GM19463 (cell line): ENCODE data around the gene TXNDC5.

Experiments
- ATAC-seq: cut with Tn5 transposase; IDR thresholded peaks from one replicate; pipeline ENCODE4 v1.9.1; 2021; ENCODE audit warnings: mild to moderate bottlenecking, moderate library complexity; ENCODE audit not compliant: unreplicated experiment

Gene TXNDC5

DNA sequence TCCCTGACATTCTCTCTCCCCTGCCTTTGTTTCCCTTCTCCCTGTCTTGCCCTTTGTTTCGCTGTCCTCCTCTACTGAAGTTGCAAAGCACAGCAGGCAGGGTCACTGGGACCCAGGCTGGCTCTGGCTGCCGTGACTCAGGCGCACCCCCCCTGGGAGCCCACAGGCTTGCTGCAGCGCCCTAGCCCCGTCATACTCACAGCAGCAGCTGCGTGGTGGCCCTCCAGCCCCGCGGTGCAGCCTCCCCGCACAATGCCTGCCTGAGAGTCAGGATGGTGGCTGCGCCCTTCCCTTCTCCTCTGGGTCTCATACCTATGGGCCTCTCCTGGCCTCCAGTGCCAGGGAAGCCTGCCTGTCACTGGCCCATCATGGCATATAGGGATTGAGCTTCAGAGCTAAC, 41.7 kb downstream of the TXNDC5 start:
- no peak for ATAC-seq

DNA sequence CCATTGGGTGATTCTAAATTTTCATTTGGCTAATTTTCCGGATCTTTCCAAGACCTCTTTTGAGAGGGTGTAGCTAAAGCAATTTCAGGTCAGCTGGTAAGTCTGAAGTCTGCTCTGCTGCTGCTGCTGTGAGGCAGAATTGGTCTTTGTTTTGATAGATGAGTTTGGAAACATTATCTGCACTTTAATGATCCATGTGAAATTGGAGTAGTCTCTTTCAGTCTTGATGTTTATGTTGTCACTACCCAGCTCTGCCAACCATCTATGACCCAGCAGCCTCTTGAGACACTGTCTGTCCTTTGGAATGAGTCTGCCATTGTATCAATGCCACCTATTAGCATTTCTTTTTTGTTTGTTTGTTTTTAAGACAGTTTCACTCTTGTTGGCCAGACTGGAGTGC, 44.1 kb downstream of the TXNDC5 start:
- no peak for ATAC-seq

DNA sequence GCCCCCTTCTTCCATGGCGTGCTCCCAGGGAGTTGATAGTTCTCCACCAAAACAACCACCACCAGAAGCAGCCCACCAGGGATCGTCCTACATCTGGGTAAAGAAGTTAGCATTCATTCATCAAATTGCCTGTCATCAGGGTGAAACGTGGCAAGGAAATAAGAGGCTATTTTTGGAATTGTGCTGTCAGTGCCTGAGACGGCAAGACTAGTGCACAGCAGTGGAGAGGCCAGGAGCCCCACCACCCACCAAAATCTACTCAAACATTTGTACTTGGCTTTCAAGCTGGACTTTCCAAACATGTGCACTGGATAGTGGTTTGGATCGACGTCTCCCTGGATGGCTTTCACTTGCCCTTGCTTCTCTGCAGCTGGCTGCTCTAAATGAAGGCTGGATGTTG, 44.8 kb downstream of the TXNDC5 start:
- ATAC-seq = no peak

DNA sequence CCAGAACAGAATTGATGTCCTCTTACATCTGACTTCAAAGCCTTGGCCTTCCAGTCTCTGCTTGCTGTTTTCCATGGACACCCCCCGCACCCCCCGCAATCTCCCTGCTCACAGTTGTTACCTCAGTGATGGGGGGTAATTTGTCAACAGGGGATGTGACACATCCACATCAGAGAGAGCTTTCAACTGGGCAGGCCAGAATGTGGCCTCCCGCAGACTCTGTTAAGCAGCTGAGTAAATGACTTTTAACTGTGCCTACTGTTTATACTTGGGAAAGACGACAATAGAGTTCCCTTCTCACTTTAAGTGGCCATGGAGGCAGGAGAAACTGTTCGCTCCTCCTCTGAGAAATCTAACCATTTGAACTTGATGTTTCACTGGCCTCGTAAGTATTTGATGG, 51.0 kb downstream of the TXNDC5 start:
- ATAC-seq = no peak

DNA sequence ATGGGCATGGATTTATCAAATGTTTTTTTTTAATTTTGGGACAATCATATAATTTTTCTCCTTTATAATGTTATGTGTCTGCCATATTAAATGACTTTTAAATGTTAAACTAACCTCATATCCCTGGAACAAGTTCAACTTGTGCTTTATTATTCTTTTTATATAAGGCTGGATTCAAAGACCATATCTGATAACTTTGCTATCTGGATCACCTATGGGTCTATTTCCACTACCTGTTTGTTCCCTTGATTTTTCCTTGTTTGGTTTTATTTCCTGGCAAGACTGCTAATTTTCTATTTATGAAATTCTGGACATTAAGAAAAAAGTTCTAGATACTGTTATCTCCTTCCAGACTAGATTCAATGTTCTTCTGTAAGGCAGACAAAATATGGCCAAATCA, 58.8 kb downstream of the TXNDC5 start:
- ATAC-seq = no peak

DNA sequence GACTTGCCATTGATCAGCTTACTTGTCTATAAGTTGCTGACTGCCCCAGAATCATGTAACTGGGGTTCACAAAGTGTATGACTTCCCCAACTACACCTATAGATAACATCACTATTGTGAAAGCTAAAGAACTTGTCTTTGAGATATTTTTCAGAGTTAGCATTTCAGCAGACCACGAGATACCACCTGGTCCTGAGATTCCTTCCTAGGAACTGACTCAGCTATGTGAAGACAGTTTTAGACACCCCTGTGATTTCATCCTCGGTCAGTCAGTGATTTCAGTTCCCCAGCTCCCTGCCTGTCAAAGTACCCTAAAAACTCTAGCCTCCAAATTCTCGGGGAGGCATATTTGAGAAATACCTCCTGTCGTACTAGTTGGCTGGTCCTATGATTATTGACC, 62.4 kb downstream of the TXNDC5 start:
- ATAC-seq = no peak

DNA sequence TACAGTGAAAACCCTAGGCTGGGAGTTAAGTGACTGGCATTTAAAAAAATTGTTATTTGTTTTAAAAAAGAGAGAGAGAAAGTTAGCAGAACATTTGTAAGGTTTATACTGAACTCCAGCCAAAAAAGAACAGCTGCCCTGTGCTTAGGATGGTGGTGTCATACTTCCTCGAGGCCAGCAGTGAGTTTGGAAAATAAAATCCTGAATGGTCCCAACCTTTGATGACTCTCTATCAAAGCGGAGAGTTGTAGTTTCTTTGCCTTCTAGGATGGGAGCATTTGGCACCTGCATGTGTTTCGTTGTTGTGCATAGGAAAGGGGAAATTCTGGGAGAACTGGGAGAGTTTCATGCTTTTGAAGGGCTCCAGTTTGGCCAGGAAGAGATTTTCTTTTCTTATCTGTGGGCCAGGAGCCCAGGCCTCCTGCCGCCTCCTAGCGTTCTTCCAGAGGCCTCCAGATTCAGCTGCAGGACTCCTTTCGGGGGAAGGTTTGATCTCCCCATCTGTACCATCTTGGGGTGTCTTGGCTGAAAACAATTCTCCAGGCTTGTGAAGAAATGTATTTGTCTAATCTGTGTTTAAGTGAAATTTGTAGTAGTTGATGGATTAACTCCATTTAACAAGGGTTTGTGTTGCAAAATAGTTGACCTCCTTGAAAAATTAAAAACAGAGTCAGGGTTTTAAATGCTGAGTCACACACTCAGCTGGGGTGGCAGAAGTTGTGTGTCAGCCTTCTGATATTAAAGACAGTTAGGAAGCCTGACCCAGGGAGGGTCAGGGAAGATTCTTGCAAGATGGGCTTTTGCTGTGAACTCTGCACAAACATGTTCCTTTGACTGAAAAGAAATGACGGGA, 63.4 kb downstream of the TXNDC5 start:
- no peak for ATAC-seq

DNA sequence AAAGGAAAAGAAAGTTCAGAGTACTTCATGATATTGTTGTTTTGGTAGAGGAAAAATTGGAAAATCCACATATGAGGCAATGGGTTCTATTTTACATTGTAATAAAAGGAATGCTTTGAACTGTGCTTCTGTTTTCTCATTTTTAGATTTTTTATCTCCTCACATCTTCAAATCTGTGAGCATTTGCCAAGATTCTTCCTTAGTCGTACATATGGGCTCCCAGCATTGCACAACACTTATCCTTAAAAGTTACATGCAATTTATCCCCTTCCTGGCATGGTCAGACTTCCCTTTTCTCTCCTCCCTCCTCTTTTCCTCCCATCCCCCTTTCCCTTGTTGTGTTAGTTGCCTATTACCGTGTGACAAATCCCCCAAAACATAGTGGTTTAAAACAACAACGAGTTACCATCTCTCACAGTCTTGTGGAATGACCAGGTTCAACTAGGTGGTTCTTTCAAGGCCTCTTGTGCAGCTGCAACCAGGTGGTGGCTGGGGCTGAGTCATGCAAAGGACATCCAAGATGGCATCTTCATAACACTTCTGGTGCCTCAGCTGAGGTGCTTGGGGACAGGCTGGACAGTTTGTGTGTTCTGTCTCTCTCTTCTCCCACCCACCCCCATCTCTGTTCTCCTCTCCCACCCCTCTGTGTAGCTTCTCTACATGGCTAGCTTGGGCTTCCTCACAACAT, 68.7 kb downstream of the TXNDC5 start:
- ATAC-seq = no peak

DNA sequence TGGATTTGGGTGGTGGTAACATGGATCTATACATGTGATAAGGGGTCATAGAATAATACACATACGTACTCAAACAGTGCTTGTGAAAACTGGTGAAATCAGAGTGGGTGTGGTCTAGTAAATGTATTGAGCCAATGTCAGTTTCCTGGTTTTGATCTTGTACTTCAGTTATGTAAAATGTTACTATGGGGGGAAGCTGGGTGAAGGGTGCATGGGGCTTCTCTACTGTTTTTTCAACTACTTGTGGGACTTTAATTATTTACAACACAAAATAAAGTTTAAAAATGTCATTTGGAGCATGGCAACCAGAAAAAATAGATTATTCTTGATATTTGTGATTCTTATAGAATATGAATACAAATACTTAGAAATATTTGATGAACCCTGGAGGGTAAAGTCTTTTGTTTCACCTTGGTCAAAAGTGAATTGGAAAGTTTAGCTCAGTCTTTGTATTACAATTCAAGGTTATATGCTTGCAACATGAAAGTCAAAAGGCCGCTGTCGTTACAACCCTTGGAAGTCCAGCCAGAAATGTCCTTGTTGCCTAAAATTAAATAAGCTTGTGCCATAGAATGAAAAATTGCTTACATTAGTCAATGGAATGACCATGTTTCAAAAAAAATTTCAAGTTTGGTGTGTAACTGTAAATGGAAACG, 74.1 kb downstream of the TXNDC5 start:
- ATAC-seq = no peak

DNA sequence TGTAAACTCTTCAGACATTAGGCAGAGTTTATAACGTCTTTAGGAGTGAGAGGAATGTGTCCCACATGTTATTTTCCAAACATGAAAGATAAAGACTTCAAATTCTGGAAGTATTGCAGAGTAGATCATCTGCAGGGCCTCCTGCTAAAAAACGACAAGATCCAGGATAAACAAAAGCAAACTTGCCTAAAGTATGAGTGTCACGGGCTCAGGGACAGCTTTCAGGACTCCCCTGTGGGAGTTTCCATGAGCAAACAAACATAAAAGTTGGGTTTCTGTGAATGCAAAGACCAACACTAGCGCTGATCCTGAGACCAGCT, 76.9 kb downstream of the TXNDC5 start:
- ATAC-seq = no peak

DNA sequence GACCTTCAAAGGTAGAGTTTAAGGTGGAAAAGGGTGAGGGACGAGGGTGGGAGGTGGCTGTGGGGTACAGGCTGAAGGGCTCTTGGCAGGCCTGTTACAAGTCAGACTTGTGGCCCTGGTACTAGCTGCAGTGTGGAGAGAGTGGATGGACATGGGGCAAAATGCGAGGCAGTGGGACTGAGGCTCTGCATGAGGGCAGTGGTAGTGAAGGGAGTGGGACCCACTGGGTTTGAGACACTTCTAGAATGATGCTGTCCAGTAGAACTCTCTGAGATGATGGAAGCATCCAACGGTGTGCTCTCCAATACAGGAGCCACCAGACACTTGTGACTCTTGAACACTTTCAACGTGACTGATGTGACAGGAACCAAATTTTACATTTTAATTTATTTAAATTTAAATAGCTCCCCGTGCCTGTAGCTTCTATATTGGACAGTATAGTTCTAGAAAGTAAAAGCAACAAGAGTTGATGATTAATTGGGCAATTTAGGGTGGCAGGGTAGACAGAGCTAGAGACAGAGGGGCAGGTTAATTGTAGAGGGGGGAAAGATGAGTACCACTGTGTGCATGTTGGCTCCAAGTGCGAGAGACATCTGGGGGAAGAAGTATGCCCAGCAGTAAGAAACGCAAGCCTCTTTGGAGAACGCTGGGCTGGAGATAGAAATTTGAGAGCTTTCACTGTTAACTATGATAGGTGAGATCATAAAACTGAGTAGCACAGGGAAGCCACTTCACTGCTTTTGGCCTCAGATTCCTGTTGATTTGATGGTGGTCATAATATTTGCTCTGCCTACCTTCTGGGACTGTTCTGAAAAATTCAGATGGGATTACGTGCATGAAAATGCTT, 77.5 kb downstream of the TXNDC5 start:
- no peak for ATAC-seq
